Body of pancreas (tissue), 4 donors: Measurements from ENCODE around the gene CRYZL1. TPM values are rescaled to one million over a fixed set of nuclear protein-coding genes. Genes with fewer than 3 reads are reported as not detected.

Source experiments
- ATAC-seq: fragments of 150-250 bp; one replicate; pipeline ENCODE4 v1.9.1; 2016
- DNase-seq, 4 donors: peaks; one replicate each; pipeline ENCODE4 v3.0.0-alpha.2; 2019
- H3K27ac ChIP-seq, 4 donors: fragments of 200-600 bp; sonication (generic); 1 replicate in 3 of 4; 2 replicates in 1 of 4; pipeline versions ENCODE4 v1.5.1 to v1.6.1; 2016 to 2019; ENCODE audit warnings: mild to moderate bottlenecking in 1 of 4, mixed read lengths in 1 of 4, moderate library complexity in 1 of 4
- H3K27me3 ChIP-seq, 2 donors: fragments of 200-600 bp; sonication (generic); one replicate each; pipeline ENCODE4 v1.6.0; 2016; ENCODE audit warnings: mild to moderate bottlenecking in 1 of 2
- H3K36me3 ChIP-seq, 2 donors: fragments of 200-600 bp; sonication (generic); replicated peaks in 1 of 2; 2 replicates each; pipeline ENCODE4 v1.5.1; 2016; ENCODE audit warnings: low read depth in 2 of 2; ENCODE audit not compliant: insufficient read depth in 1 of 2
- H3K4me1 ChIP-seq: fragments of 200-600 bp; sonication (generic); one replicate; pipeline ENCODE4 v1.6.0; 2016
- H3K4me3 ChIP-seq, 2 donors: fragments of 200-600 bp; sonication (generic); 1 replicate in 1 of 2; 2 replicates in 1 of 2; pipeline ENCODE4 v1.5.1; 2016 to 2019
- H3K9me3 ChIP-seq, 3 donors: fragments of 200-600 bp; sonication (generic); 1 replicate in 2 of 3; 2 replicates in 1 of 3; pipeline ENCODE4 v1.5.1; 2016
- CTCF ChIP-seq, 7 experiments: fragments of 450-650 bp in 4 of 7; fragments of 200-600 bp in 3 of 7; sonication (generic) in 3 of 7; IDR thresholded peaks; one replicate each; pipeline ENCODE4 v1.5.1; 2016 to 2019; ENCODE audit warnings: antibody characterized with exemption in 7 of 7
- POLR2A ChIP-seq, 3 donors: fragments of 450-650 bp; IDR thresholded peaks; one replicate each; pipeline ENCODE4 v1.6.1; 2016; ENCODE audit warnings: antibody characterized with exemption in 3 of 3, mild to moderate bottlenecking in 2 of 3
- WGBS, 2 donors: methylation state at CpG; one replicate each; pipeline ENCODE4 v1.1.5; 2017; 5-methylcytosine and 5-hydroxymethylcytosine counted together
- intact Hi-C: fragments of 100-400 bp; cut with DNase I; formaldehyde crosslinking; loops from one replicate; pipeline ENCODE4 v1.15.1; 2023
- total RNA-seq, 2 donors: library from RNA; depleted of rRNA; stranded (reverse); fragments of >200 nt; gene quantifications; one replicate each; pipeline ENCODE4 v1.1.0, GENCODE V29; 2016

The CRYZL1 gene
- total RNA-seq, 2 donors from 2014 or later = 22.3 to 31.6 TPM

GRCh38 chr21:33644383-33645074, 3.0 kb upstream of the CRYZL1 start:
- Histone ChIP-seq H3K4me3 (no peak overlapping the region), H3K9me3 (no peaks in the 10 kb centered on the region), H3K27me3 (no peaks in the 10 kb centered on the region), H3K4me1 (peaks cover 23% of the 10 kb centered on the region), H3K36me3 (no peaks in the 10 kb centered on the region), H3K27ac (peak overlapping the region in 3 of 4 donors; percentile 88 to 89 (median 88))
- ATAC-seq = no peak
- intact Hi-C loops = no loop called here
- 60 to 71% methylated on average over 11 of the region's 11 CpGs for WGBS, 2 donors
- TF ChIP-seq POLR2A (IDR thresholded peaks at IDR 0.05) = no peak
- TF ChIP-seq CTCF (IDR thresholded peaks at IDR 0.05) = no peak
- peak in 1 of 4 donors; percentile 28 for DNase-seq

GRCh38 chr21:33643658-33644311, 2.2 kb upstream of the CRYZL1 start:
- no peaks in the 10 kb centered on the region for H3K36me3 ChIP-seq
- peaks cover 20% of the 10 kb centered on the region for H3K4me1 ChIP-seq
- no peak for DNase-seq

GRCh38 chr21:33642896-33643657, 1.5 kb upstream of the CRYZL1 start:
- 1% methylated on average over 12 to 69 of the region's 78 CpGs for WGBS, 2 donors
- TF ChIP-seq CTCF (IDR thresholded peaks at IDR 0.05) (no peak), POLR2A (IDR thresholded peaks at IDR 0.05) (no peak)
- H3K9me3 ChIP-seq = no peaks in the 10 kb centered on the region
- peak; percentile 19 to 26 (median 24) for DNase-seq
- peaks cover 20% of the 10 kb centered on the region for H3K4me1 ChIP-seq
- H3K36me3 ChIP-seq = no peaks in the 10 kb centered on the region
- no peak for ATAC-seq
- intact Hi-C loops = no loop called here
- no peaks in the 10 kb centered on the region for H3K27me3 ChIP-seq
- peak overlapping the region; percentile 44 to 80 for H3K4me3 ChIP-seq
- H3K27ac ChIP-seq = peak overlapping the region; percentile 88 to 95 (median 88)

More at GRCh38 chr21:33643658-33644311, 2.2 kb upstream of the CRYZL1 start:
- H3K27ac ChIP-seq = peak overlapping the region in 3 of 4 donors; percentile 88 to 89 (median 88)
- H3K9me3 ChIP-seq = no peaks in the 10 kb centered on the region
- 14 to 23% methylated on average over 7 of the region's 7 CpGs for WGBS, 2 donors
- H3K4me3 ChIP-seq = peak overlapping the region; percentile 20 to 35
- no peak for ATAC-seq
- H3K27me3 ChIP-seq = no peaks in the 10 kb centered on the region
- no peak for TF ChIP-seq CTCF (IDR thresholded peaks at IDR 0.05)
- intact Hi-C loops = no loop called here

- Histone ChIP-seq H3K9me3 (no peaks in the 10 kb centered on the region), H3K27me3 (no peaks in the 10 kb centered on the region), H3K4me3 (peak within 1 kb of the TSS; percentile 44 to 80), H3K27ac (peak within 1 kb of the TSS; percentile 88 to 95 (median 88)), H3K4me1 (peaks cover 20% of the 10 kb centered on the region), H3K36me3 (no peaks in the 10 kb centered on the region)
- TF ChIP-seq CTCF (IDR thresholded peaks at IDR 0.05) (peak in 1 of 7 experiments; percentile 4), POLR2A (IDR thresholded peaks at IDR 0.05) (peak; percentile 49 to 93 (median 86))
- peak; percentile 99 for DNase-seq
- ATAC-seq = peak; percentile 91
- intact Hi-C loops = no loop called here
- 0% methylated on average over 34 to 54 of the region's 71 CpGs for WGBS, 2 donors
Measured at GRCh38 chr21:33642027-33642895, 720 bp upstream of the CRYZL1 start, which contains the start of gene ITSN1. ITSN1 (plus strand) TSS chr21:33642501; CDS start chr21:33718829, 76,328 bp downstream.
